ENCODE data around the gene FADS1. TPM values are rescaled to one million over a fixed set of nuclear protein-coding genes. Genes with fewer than 3 reads are reported as not detected.

Gene FADS1
- total RNA-seq, 6 experiments from 2014 or later = 25.9 to 39.1 (median 36.4) TPM

DNA sequence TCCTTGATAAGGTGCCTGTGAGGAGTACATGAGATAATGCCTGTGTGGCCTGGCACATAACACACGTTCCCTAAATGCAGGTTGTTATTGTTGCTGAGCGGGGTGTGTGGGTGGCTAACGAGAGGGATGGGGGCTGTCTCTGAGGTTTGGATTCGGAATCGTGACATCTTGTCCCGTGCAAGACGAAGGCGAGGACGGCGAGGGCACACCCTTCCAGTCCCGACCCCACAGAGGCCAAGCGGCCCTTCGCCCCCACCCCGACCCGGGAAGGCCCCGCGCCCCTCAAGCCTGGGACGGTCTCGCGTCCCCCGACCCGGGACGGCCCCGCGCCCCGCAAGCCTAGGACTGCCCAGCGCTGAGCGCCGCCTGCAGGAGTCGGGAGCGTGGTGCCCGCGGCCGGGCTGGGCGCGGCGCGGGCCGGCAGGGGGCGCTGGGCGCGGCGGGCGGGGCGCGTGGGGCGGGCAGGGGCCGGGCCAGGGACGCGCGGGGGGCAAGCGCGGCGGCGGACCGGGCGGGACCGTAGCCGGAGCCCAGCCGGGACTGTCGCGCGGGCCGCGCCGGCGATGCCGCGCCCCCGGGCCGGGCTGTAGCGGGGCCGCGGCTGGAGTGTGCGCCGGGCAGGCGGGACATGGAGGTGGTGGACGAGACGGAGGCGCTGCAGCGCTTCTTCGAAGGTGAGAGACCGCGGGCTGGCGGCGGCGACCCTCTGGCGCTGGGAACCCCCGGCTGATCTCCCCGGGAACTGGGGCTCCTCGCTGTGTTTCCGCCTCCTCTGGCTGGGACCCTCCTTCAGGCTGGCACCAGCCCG is 64.5 kb downstream of the FADS1 start, which contains the start of gene MYRF:
TSS of gene MYRF (plus strand) at position 520 of the 808 bp plus-strand sequence. CDS start at position 629, 109 bp downstream.
- Mint-ChIP-seq H3K4me1 (ENCODE audit: low read depth) (peaks cover 13% of the 10 kb centered on the region), H3K9me3 (no peaks in the 10 kb centered on the region), H3K27ac (no peak within 1 kb of the TSS), H3K4me3 (peak within 1 kb of the TSS; percentile 66), H3K36me3 (ENCODE audit: low read depth) (no peaks in the 10 kb centered on the region), H3K27me3 (ENCODE audit: insufficient read depth) (peaks cover 4% of the 10 kb centered on the region)
- peak; percentile 68 for TF ChIP-seq CTCF (IDR thresholded peaks at IDR 0.05)
- DNase-seq = peak; percentile 5

GRCh38 chr11:61751384-61751783 is 65.4 kb downstream of the FADS1 start:
- peaks cover 8% of the 10 kb centered on the region for H3K4me1 Mint-ChIP-seq (ENCODE audit: low read depth)
- peaks cover 4% of the 10 kb centered on the region for H3K27me3 Mint-ChIP-seq (ENCODE audit: insufficient read depth)
- H3K27ac Mint-ChIP-seq = no peak overlapping the region
- H3K4me3 Mint-ChIP-seq = 0 out of 2 replicates have a peak overlapping the region, but pooled peaks have one; percentile 0
- H3K9me3 Mint-ChIP-seq = no peaks in the 10 kb centered on the region
- no peaks in the 10 kb centered on the region for H3K36me3 Mint-ChIP-seq (ENCODE audit: low read depth)
- no peak for DNase-seq
- no peak for TF ChIP-seq CTCF (IDR thresholded peaks at IDR 0.05)

GRCh38 chr11:61750631-61751273 is 66.1 kb downstream of the FADS1 start:
- Mint-ChIP-seq H3K4me3 (0 out of 2 replicates have a peak overlapping the region, but pooled peaks have one; percentile 0), H3K27me3 (ENCODE audit: insufficient read depth) (peaks cover 4% of the 10 kb centered on the region), H3K36me3 (ENCODE audit: low read depth) (no peaks in the 10 kb centered on the region), H3K4me1 (ENCODE audit: low read depth) (peaks cover 2% of the 10 kb centered on the region), H3K27ac (no peak overlapping the region), H3K9me3 (no peaks in the 10 kb centered on the region)
- TF ChIP-seq CTCF (IDR thresholded peaks at IDR 0.05) = no peak
- DNase-seq = no peak

Other genes starting within 250 kb of the FADS1 start
- gene SYT7, start 235.9 kb downstream of the FADS1 start, total RNA-seq (2021; fragmentation: NEBNext Ultra II Directional; extraction: Animal tissue kit (Norgen Biotek cat#: 25700)) = under 1 TPM in 3 of 6 experiments, not detected in 3; 0.05 to 0.21 (median 0.11) TPM
- gene DAGLA, start 136.6 kb downstream of the FADS1 start, total RNA-seq (2021; fragmentation: NEBNext Ultra II Directional; extraction: Animal tissue kit (Norgen Biotek cat#: 25700)) = 1 to 10 TPM; 2.4 to 4.2 (median 3.3) TPM
- under 1 TPM; 0.24 to 0.67 (median 0.53) TPM for gene MYRF, start 64.4 kb downstream of the FADS1 start, total RNA-seq (2021; fragmentation: NEBNext Ultra II Directional; extraction: Animal tissue kit (Norgen Biotek cat#: 25700))
- 100 to 1,000 TPM; 134 to 173 (median 145) TPM for gene TMEM258, start 24.4 kb downstream of the FADS1 start, total RNA-seq (2021; fragmentation: NEBNext Ultra II Directional; extraction: Animal tissue kit (Norgen Biotek cat#: 25700))
- gene FEN1, start 24.1 kb downstream of the FADS1 start, total RNA-seq (2021; fragmentation: NEBNext Ultra II Directional; extraction: Animal tissue kit (Norgen Biotek cat#: 25700)) = 10 to 100 TPM; 25.6 to 45.6 (median 37.4) TPM
- gene FADS2, start 11.3 kb upstream of the FADS1 start, total RNA-seq (2021; fragmentation: NEBNext Ultra II Directional; extraction: Animal tissue kit (Norgen Biotek cat#: 25700)) = 100 to 1,000 TPM in 1 of 6 experiments, 10 to 100 TPM in 5; 56.0 to 105 (median 81.1) TPM
- gene FADS3, start 74.5 kb upstream of the FADS1 start, total RNA-seq (2021; fragmentation: NEBNext Ultra II Directional; extraction: Animal tissue kit (Norgen Biotek cat#: 25700)) = 100 to 1,000 TPM; 126 to 161 (median 137) TPM
- 1 to 10 TPM; 5.3 to 8.8 (median 7.9) TPM for gene RAB3IL1, start 100.6 kb upstream of the FADS1 start, total RNA-seq (2021; fragmentation: NEBNext Ultra II Directional; extraction: Animal tissue kit (Norgen Biotek cat#: 25700))
- gene BEST1, start 133.3 kb upstream of the FADS1 start, total RNA-seq (2021; fragmentation: NEBNext Ultra II Directional; extraction: Animal tissue kit (Norgen Biotek cat#: 25700)) = 1 to 10 TPM in 5 of 6 experiments, under 1 TPM in 1; 0.92 to 2.0 (median 1.9) TPM
- 1,000 to 10,000 TPM; 2,192 to 2,832 (median 2,637) TPM for gene FTH1, start 150.6 kb upstream of the FADS1 start, total RNA-seq (2021; fragmentation: NEBNext Ultra II Directional; extraction: Animal tissue kit (Norgen Biotek cat#: 25700))